ENCODE results near the gene AGBL4. TPM values are rescaled to one million over a fixed set of nuclear protein-coding genes. Genes with fewer than 3 reads are reported as not detected.

AGBL4 gene
- total and polyA plus RNA-seq, 2 of the 4 experiments (the other 2 are of a cell fraction), result not detected

DNA sequence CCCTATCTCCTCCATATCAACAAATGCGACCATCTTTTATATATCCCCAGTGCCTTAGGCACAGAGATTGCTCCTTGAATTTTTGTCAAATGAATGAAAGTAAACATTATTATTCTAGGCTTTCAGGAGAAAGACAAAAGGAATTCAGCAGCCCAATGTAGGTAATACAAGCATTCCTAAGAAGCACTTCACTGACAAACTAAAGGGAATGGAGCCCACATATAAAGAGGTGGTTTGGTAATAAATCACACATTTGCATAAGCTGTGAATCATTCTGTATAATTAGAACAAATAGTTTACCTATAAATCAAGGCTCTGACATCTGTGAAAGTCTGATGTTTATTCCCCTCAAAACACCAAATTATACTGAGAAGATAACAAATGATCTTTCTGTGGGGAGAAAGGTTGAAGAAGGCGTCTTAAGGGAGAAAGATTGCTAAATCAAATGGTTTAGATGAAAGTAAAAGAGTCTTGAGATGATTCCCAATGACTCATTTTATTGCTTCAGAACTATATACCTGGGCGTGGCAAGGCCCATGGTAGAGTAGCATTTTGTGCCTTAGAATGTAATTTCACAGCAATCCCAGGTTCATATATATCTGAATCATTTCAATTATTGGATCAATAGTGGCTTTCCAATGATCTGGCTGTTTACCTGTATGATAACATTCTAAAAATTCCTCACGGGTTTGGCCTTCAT, 558.1 kb downstream of the AGBL4 start:
- intact Hi-C loops (cut with micrococcal nuclease), result no loop called here

More for the DNA sequence above, 558.1 kb downstream of the AGBL4 start:
- H4K91ac ChIP-seq (ENCODE audit: insufficient read depth, low read depth, low read length), result no peak overlapping the region
- H2BK5ac ChIP-seq (ENCODE audit: low read depth, low read length, poor library complexity, severe bottlenecking), result no peak overlapping the region
- H3K9me1 ChIP-seq (ENCODE audit: insufficient read depth, low read length), result no peaks in the 10 kb centered on the region
- no peak overlapping the region for H2AK9ac ChIP-seq (replicated peaks; ENCODE audit: low read depth, low read length, poor library complexity)
- H3K23ac ChIP-seq (ENCODE audit: low read depth, low read length), result no peak overlapping the region
- no peaks in the 10 kb centered on the region for H3K4me1 ChIP-seq (ENCODE audit: control insufficient read depth, insufficient read depth, low read length)
- dilution Hi-C loops (cut with HindIII; ENCODE audit: low sequenced_read_pairs, unreplicated experiment), result no loop called here
- DNase-seq, result no peak
- no peak overlapping the region for H3K18ac ChIP-seq (ENCODE audit: low read depth, low read length)
- no peak overlapping the region for H2AK5ac ChIP-seq (ENCODE audit: low read depth, low read length)
- no peak overlapping the region for H3K14ac ChIP-seq (replicated peaks; ENCODE audit: low read depth, low read length)
- no peaks in the 10 kb centered on the region for H4K20me1 ChIP-seq (ENCODE audit: insufficient read depth, low read length)
- CTCF ChIA-PET, result no interaction called here
- in situ Hi-C loops (cut with MboI; ENCODE audit: low sequenced_read_pairs), result no loop called here
- H3K9me3 ChIP-seq (ENCODE audit: control insufficient read depth, insufficient read depth, low read length), result 0 out of 2 replicates have a peak, but pooled peaks cover 1% of the 10 kb centered on the region
- H4K5ac ChIP-seq (ENCODE audit: low read depth, low read length), result no peak overlapping the region
- H3K4me3 ChIP-seq (ENCODE audit: insufficient read depth, low read depth, low read length), result no peak overlapping the region
- no peak overlapping the region for H3K27ac ChIP-seq (ENCODE audit: insufficient read depth, low read length)
- ATAC-seq (ENCODE audit: low read depth), result no peak
- H2AFZ ChIP-seq (replicated peaks; ENCODE audit: low read length, poor library complexity), result no peak overlapping the region
- POLR2A ChIA-PET (ENCODE audit: unreplicated experiment), result no interaction called here
- H3K79me1 ChIP-seq (ENCODE audit: low read depth in 1 of 2, low read length in 2 of 2), result no peaks in the 10 kb centered on the region
- no peak overlapping the region for H2BK15ac ChIP-seq (ENCODE audit: low read depth, low read length)
- no peak overlapping the region for H3K9ac ChIP-seq (ENCODE audit: low read depth, low read length)
- H3K4me2 ChIP-seq (ENCODE audit: low read depth, low read length), result no peak overlapping the region
- no peak overlapping the region for H2BK20ac ChIP-seq (ENCODE audit: low read depth, low read length)
- no peak overlapping the region for H3K4ac ChIP-seq (ENCODE audit: low read depth, low read length)
- no peaks in the 10 kb centered on the region for H3K36me3 ChIP-seq (ENCODE audit: control insufficient read depth, insufficient read depth, low read length)
- WGBS, 2 experiments (ENCODE audit: extremely low coverage in 2 of 2, insufficient read length in 1 of 2), result no CpG with 5 or more reads among the region's 4 CpGs
- no TSS peak for BruUV-seq (replicated peaks)
- H4K8ac ChIP-seq (ENCODE audit: low read depth in 2 of 2, low read length in 2 of 2), result no peak overlapping the region
- TF ChIP-seq, protein P1, sequence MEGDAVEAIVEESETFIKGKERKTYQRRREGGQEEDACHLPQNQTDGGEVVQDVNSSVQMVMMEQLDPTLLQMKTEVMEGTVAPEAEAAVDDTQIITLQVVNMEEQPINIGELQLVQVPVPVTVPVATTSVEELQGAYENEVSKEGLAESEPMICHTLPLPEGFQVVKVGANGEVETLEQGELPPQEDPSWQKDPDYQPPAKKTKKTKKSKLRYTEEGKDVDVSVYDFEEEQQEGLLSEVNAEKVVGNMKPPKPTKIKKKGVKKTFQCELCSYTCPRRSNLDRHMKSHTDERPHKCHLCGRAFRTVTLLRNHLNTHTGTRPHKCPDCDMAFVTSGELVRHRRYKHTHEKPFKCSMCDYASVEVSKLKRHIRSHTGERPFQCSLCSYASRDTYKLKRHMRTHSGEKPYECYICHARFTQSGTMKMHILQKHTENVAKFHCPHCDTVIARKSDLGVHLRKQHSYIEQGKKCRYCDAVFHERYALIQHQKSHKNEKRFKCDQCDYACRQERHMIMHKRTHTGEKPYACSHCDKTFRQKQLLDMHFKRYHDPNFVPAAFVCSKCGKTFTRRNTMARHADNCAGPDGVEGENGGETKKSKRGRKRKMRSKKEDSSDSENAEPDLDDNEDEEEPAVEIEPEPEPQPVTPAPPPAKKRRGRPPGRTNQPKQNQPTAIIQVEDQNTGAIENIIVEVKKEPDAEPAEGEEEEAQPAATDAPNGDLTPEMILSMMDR (conservative IDR thresholded peaks at IDR 0.05; ENCODE audit: low read depth, low read length), result no peak
- TF ChIP-seq NFE2L2 (IDR thresholded peaks at IDR 0.05; ENCODE audit: low read depth, low read length) (no peak), RFX5 (IDR thresholded peaks at IDR 0.05; ENCODE audit: low read depth, low read length) (no peak)
- TF ChIP-seq, protein P2, sequence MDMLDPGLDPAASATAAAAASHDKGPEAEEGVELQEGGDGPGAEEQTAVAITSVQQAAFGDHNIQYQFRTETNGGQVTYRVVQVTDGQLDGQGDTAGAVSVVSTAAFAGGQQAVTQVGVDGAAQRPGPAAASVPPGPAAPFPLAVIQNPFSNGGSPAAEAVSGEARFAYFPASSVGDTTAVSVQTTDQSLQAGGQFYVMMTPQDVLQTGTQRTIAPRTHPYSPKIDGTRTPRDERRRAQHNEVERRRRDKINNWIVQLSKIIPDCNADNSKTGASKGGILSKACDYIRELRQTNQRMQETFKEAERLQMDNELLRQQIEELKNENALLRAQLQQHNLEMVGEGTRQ (IDR thresholded peaks at IDR 0.05; ENCODE audit: low read depth, low read length), result no peak
- H2BK120ac ChIP-seq (ENCODE audit: low read depth, low read length), result no peak overlapping the region
- no peaks in the 10 kb centered on the region for H3K27me3 ChIP-seq (ENCODE audit: control insufficient read depth, insufficient read depth, low read length)
- no peak overlapping the region for H3K56ac ChIP-seq (ENCODE audit: extremely low read depth, insufficient read depth, low read length)
